C4-2B (cell line): Measurements from ENCODE around the gene MIA.
"Not testable (repeated sequence)": the region's sequence is repeated elsewhere in the genome, so short reads cannot be mapped to it uniquely, and the experiment has no call there.

Experiments
- ZFX ChIP-seq: fragments of 450-650 bp; IDR thresholded peaks from 2 replicates; pipeline ENCODE4 v1.6.1; 2017
- TF ChIP-seq, protein P1 (sequence below): fragments of 450-650 bp; conservative IDR thresholded peaks from 2 replicates; pipeline ENCODE4 v1.5.1; 2017; ENCODE audit warnings: mild to moderate bottlenecking

DNA sequence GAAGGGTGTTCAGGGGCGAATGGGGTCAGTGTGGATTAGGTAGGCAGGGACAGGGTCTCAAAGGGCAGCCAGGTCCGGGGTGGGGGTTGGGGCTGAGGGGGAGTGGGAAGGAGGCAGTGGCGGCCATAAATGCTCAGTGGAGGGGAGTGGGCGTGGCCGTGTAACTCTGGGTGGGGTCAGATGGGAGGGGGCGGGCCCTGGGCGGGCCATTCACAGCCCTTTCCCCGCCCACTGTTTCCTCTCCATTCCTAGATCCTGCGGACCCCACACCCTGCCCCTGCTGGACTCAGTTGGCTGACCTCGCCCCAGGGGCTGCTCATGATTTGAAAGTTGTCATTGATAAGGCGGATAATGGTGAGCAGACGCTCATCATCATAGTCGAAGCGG is 51.0 kb downstream of the MIA start:
- TF ChIP-seq, protein P1, sequence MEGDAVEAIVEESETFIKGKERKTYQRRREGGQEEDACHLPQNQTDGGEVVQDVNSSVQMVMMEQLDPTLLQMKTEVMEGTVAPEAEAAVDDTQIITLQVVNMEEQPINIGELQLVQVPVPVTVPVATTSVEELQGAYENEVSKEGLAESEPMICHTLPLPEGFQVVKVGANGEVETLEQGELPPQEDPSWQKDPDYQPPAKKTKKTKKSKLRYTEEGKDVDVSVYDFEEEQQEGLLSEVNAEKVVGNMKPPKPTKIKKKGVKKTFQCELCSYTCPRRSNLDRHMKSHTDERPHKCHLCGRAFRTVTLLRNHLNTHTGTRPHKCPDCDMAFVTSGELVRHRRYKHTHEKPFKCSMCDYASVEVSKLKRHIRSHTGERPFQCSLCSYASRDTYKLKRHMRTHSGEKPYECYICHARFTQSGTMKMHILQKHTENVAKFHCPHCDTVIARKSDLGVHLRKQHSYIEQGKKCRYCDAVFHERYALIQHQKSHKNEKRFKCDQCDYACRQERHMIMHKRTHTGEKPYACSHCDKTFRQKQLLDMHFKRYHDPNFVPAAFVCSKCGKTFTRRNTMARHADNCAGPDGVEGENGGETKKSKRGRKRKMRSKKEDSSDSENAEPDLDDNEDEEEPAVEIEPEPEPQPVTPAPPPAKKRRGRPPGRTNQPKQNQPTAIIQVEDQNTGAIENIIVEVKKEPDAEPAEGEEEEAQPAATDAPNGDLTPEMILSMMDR = not testable (repeated sequence)
- TF ChIP-seq ZFX = not testable (repeated sequence)
